GM21447 (cell line): ENCODE results near the gene MAGEB10.
"Not testable (repeated sequence)": the region's sequence is repeated elsewhere in the genome, so short reads cannot be mapped to it uniquely, and the experiment has no call there.

Source experiments
- ATAC-seq: cut with Tn5 transposase; IDR thresholded peaks from one replicate; pipeline ENCODE4 v1.9.1; 2021; ENCODE audit not compliant: unreplicated experiment

MAGEB10 gene, protein sequence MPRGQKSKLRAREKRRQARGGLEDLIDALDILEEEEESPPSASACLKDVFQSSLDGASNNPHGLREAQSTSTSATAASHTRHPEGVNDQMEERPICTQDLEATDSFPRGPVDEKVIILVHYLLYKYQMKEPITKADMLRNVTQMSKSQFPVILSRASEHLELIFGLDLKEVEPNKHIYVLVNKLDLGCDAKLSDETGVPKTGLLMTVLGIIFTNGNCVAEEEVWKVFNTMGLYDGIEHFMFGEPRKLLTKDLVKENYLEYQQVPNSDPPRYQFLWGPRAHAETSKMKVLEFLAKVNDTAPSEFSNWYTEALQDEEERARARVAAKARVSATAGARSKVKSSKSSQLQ

DNA sequence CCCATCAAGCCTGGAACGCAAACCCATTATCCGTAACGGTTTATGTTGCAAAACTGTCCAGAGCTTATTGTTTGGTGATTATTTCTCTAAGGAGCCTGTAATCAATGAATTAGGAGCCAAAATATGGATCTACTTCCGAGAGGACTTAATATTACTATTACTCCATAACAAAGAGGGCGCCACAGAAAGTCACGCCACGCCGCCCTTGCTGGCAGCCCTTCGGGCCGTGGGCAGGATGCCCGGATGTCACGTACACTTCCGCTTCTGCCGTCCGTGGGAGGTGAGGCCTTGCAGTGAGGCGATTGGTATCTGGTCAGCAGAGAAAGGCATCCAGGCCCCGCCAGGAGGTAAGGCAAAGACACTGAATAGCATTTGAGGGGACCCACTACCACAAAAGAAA, at the start of gene MAGEB10:
TSS of gene MAGEB10 (plus strand) at position 301 of the 400 bp plus-strand sequence. CDS start 13,317 bp downstream, outside the sequence.
- no peak for ATAC-seq

GRCh38 chrX:27765718-27766117, 42.1 kb upstream of the MAGEB10 start:
- no peak for ATAC-seq

- ATAC-seq = no peak
Measured at GRCh38 chrX:27767387-27767786, 40.4 kb upstream of the MAGEB10 start.

GRCh38 chrX:27775984-27776383, 31.8 kb upstream of the MAGEB10 start:
- no peak for ATAC-seq

DNA sequence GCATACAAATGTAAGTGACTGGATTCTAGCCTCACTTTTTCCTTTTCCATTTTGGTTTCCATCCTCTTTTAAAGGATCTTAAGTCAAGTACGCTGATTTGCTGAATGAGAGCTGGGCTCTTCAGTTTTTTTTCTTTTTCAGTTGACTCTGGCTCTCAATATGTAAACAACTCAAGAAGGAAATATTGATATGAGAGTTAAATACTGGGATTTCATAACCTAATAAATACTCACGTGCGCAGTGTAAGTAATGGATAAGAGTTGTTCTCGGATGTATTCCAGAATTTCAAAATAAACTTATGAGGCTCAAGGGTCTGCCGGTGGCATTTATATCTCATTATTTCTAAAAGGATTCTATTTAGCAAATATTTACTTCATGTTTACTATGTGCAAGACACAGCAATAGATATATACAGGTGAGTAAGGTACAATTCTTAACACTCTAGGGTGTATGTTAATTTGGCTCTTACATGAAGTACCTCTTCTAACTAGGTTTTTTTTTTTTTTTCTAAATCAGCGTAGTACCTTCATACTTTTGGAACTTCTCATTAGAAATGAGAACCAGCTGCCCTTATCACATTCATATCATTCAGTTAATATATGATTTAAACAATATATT, 11.0 kb upstream of the MAGEB10 start:
- no peak for ATAC-seq

DNA sequence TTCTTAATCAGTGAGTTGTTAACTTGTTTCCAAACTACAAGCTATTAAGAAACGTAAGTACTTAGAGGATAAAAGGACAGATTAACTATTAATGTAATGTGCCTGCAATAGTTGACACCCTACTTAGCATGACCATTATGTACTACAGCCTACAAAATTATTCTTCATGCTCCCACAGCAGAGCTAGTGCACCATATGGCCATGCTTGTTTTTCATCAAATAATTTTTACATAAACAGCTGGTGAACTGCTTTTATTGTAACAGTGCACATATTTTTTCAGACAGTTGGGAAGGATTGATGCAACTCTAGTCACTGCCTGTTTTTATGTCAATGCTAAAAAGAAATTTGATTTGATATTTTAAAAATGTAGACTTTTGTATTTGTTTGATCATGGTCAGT, 10.2 kb upstream of the MAGEB10 start:
- no peak for ATAC-seq

DNA sequence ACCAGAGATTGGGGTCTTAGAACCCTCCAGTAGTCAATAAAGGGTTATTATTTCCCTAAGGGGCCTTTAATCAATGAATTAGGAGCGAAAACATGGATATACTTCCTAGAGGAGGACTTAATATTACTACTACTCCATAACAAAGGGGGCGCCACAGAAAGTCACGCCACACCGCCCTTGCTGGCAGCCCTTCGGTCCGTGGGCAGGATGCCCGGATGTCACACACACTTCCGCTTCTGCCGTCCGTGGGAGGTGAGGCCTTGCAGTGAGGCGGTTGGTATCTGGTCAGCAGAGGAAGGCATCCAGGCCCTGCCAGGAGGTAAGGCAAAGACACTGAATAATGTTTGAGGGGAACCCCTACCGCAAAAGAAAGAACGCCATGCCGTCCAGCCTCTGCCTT, 436 bp downstream of the MAGEB10 start:
- no peak for ATAC-seq

DNA sequence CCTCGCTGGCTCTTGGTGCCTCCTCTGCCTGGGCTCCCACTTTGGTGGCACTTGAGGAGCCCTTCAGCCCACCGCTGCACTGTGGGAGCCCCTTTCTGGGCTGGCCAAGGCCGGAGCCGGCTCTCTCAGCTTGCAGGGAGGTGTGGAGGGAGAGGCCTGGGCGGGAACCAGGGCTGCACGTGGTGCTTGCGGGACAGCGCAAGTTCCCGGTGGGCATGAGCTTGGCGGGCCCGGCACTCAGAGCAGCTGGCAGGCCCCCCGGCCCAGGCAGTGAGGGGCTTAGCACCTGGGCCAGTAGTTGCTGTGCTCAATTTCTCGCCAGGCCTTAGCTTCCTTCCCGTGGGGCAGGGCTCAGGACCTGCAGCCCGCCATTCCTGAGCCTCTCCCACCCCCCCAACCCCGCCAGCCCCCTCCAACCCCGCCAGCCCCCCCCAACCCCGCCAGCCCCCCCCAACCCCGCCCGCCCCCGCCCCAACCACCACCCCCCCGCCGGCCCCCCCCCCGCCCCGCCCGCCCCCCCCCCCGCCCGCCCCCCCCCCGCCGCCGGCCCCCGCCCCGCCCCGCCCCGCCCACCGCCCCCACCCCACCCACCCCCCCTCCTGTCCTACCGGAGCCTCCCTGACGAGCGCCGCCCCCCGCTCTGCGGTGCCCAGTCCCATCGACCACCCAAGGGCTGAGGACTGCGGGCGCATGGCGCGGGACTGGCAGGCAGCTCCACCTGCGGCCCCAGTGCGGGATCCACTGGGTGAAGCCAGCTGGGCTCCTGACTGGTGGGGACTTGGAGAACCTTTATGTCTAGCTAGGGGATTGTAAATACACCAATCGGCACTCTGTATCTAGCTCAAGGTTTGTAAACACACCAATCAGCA, 1.4 kb downstream of the MAGEB10 start:
- ATAC-seq = not testable (repeated sequence)

DNA sequence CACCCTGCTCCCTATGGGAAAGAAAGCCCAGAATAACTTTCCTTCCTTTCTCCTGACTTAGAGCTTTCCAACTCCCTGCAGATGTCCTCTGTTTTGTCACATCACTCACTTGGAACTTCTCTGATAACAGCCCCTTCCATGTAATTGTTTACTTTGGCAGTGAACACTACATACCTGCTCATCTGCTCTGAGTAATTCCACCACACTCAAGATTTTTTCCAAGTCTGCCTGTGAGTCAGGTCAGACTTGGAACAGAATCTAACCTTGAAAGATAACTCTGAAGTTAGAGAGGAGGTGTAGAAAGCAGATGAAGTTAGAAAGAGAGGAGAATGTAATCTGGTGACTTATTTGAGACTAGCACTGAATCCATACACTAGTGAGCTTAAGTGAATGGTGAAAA, 7.4 kb downstream of the MAGEB10 start:
- no peak for ATAC-seq

DNA sequence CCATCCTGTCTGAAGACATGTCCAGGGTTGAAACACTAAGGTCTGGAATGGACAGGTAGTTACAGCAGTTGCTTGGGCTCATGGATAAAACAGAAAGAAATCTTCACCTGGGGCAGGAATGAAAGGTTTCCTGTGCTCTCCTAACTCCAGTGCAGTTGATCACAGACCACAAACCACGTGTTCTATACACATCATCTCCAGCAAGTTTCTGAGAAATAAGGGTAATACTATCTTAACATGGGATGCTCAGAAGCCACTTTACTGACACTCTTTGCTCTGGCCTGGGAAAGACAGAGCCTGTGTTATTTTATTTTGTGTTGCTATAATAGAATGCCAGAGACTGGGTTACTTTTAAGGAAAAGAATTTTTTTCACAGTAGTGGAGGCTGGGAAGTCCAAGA, 16.0 kb downstream of the MAGEB10 start:
- ATAC-seq = no peak

DNA sequence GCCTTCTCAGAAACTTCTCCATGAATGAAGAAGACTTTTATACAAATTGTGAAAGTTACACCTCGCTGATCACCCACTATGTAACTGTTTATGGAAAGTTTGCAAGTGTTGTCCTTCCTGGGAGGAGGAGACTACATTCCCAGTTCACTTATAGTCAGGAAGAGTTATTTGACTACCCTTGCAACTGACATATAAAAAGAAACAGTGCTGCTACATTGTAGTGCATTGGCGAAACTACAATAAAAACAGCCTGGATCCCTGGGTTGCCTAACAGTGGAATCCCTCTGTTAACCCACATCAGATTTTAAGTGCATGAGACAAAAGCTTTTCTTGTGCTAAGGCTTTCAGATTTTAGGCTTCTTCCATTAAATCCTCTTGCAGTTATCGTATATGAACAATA, 30.4 kb downstream of the MAGEB10 start:
- no peak for ATAC-seq

DNA sequence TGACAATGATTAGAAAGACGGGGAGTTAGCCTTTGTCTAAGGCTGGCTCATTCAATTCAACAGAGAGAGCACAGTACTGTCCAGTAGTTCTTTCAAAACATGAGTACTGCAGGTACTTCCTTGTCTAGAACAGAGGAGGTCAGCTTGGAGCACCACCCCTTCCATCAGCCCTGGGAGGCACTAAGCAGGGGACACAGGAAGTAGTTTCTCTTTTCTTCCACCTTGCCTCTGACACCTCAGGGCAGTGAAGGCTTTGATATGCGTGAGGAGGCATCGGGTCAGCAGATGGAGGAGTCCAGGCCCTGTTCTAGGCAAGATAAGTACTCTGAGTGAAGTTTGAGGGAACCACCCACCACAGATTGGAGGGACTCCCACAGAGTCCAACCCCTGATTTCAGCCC, 33.1 kb downstream of the MAGEB10 start:
- ATAC-seq = no peak

DNA sequence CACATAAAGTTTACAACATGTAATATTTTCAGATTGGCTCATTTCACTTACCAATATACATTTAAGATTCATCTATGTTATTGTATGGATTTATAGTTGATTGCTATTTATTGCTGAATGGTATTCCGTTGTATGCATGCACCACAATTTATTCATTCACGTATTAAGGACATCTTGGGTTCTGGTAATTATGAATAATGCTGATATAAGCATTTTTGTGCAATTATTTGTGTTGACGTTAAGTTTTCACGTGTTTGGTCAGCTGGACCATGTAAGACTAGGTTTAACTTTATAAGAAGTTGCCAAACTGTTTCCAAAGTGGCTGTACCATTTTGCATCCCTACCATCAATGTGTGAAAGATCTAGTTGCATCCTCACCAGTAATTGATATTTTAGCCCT, 35.1 kb downstream of the MAGEB10 start:
- ATAC-seq = no peak

- ATAC-seq = no peak
Measured at GRCh38 chrX:27860337-27860736, 52.5 kb downstream of the MAGEB10 start.

DNA sequence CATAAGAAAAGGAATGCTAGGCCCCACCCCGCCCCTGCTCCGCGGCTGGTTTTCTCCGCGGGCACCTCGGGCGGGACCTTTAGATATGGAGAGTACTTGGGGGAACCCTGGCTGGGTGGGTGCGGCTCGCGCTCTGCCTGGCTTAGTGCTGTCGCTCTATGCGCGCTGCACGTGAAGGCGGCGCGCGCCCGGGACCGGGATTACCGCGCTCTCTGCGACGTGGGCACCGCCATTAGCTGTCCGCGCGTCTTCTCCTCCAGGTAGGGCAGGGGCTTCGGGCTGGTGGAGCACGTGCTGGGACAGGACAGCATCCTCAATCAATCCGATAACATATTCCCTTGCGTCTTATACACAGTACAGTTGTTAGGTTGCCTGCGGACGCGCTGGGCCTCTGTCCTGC, 56.0 kb downstream of the MAGEB10 start:
- no peak for ATAC-seq
